Nephron (organoid): ENCODE data around the gene ANAPC7.

Experiments used
- H3K27ac Mint-ChIP-seq, 3 experiments: 2 replicates each; pipeline ENCODE4 v1.8.0; 2020; ENCODE audit warnings: mixed read lengths in 3 of 3, mild to moderate bottlenecking in 2 of 3, moderate library complexity in 1 of 3
- H3K27me3 Mint-ChIP-seq: 2 replicates; pipeline ENCODE4 v1.8.0; 2021; ENCODE audit warnings: low read depth, mild to moderate bottlenecking, moderate library complexity, mixed read lengths
- H3K36me3 Mint-ChIP-seq: 2 replicates; pipeline ENCODE4 v1.8.0; 2020; ENCODE audit warnings: low read depth, mixed read lengths
- H3K4me1 Mint-ChIP-seq: 2 replicates; pipeline ENCODE4 v1.8.0; 2020; ENCODE audit warnings: mixed read lengths
- H3K4me3 Mint-ChIP-seq, 3 experiments: 2 replicates each; pipeline ENCODE4 v1.8.0; 2020; ENCODE audit warnings: mild to moderate bottlenecking in 3 of 3, mixed read lengths in 3 of 3, moderate library complexity in 2 of 3
- H3K9me3 Mint-ChIP-seq: 2 replicates; pipeline ENCODE4 v1.8.0; 2020; ENCODE audit warnings: mixed read lengths
- TF ChIP-seq, protein P1 (sequence below), 3 experiments: fragments of 200-600 bp; sonication (generic); IDR thresholded peaks; one replicate each; pipeline ENCODE4 v1.5.0; 2021; ENCODE audit warnings: antibody characterized with exemption in 3 of 3; ENCODE audit not compliant: unreplicated experiment in 3 of 3

The ANAPC7 gene

DNA sequence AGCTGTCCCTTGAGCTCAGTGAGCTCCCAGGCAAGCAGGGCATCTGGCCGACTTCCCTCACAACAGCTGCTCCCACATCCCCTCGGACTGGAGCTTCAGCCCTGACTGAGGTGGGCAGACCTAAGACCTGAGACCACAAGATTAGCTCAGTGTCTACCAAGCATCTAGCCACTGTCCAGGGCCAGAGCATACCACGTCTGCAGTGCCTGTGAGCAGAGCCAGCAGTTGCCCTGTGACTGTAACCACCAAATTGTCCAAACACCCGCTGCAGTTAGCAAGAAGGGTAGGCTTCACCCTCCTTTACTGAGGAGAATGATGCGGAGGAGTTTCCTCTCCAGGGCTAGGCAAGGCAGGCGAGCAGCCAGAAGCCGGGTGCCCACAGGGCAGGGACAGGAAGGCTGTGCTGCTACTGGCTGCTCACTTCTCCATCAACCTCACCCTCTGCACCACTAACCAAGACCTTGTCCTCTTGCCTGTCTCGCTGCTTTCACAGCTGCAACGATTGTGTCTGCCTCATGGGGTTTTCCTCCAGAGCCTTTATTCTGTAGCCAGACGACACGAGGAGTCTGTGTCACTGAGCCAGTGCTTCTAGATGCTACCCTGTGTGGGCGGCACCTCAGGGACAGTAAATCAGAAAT, 53.9 kb downstream of the ANAPC7 start:
- H3K27me3 Mint-ChIP-seq = no peaks in the 10 kb centered on the region
- H3K4me3 Mint-ChIP-seq = no peak overlapping the region
- peaks cover 60% of the 10 kb centered on the region for H3K36me3 Mint-ChIP-seq
- peaks cover 17% of the 10 kb centered on the region for H3K4me1 Mint-ChIP-seq
- TF ChIP-seq, protein P1, sequence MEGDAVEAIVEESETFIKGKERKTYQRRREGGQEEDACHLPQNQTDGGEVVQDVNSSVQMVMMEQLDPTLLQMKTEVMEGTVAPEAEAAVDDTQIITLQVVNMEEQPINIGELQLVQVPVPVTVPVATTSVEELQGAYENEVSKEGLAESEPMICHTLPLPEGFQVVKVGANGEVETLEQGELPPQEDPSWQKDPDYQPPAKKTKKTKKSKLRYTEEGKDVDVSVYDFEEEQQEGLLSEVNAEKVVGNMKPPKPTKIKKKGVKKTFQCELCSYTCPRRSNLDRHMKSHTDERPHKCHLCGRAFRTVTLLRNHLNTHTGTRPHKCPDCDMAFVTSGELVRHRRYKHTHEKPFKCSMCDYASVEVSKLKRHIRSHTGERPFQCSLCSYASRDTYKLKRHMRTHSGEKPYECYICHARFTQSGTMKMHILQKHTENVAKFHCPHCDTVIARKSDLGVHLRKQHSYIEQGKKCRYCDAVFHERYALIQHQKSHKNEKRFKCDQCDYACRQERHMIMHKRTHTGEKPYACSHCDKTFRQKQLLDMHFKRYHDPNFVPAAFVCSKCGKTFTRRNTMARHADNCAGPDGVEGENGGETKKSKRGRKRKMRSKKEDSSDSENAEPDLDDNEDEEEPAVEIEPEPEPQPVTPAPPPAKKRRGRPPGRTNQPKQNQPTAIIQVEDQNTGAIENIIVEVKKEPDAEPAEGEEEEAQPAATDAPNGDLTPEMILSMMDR (IDR thresholded peaks at IDR 0.05; ENCODE audit: unreplicated experiment in 3 of 3) = no peak
- no peaks in the 10 kb centered on the region for H3K9me3 Mint-ChIP-seq
- peak overlapping the region; percentile 42 to 75 (median 57) for H3K27ac Mint-ChIP-seq

GRCh38 chr12:110349096-110349495, 54.4 kb downstream of the ANAPC7 start:
- Mint-ChIP-seq H3K36me3 (peaks cover 66% of the 10 kb centered on the region), H3K27ac (peak overlapping the region in 2 of 3 experiments; percentile 42 to 75), H3K27me3 (no peaks in the 10 kb centered on the region), H3K9me3 (no peaks in the 10 kb centered on the region), H3K4me3 (no peak overlapping the region), H3K4me1 (peaks cover 17% of the 10 kb centered on the region)
- TF ChIP-seq, protein P1 (IDR thresholded peaks at IDR 0.05; ENCODE audit: unreplicated experiment in 3 of 3) = no peak

- Mint-ChIP-seq H3K9me3 (no peaks in the 10 kb centered on the region), H3K4me3 (no peak overlapping the region), H3K27ac (no peak overlapping the region), H3K36me3 (peaks cover 71% of the 10 kb centered on the region), H3K27me3 (no peaks in the 10 kb centered on the region), H3K4me1 (peaks cover 13% of the 10 kb centered on the region)
- TF ChIP-seq, protein P1 (IDR thresholded peaks at IDR 0.05; ENCODE audit: unreplicated experiment in 3 of 3) = no peak
Observed at GRCh38 chr12:110348431-110349059, 55.0 kb downstream of the ANAPC7 start.

DNA sequence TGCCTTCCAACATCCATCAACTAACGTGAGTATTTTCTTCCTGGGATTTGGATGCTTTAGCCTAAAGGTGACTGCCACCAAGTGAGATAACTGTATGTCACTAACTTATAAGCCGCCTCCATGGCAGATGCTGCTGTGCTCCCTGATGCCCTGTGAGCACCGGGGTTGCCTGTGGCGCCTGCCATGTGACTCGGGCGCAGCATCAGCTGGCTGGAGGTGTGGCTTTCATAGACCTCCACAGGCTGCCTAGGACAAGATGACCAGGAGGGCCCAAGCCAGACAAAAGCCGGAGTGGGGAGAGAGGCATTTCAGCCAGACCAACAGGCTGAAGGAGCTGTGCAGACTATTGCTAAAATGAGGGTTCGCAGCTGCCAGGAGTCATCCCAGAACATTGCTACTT, 55.7 kb downstream of the ANAPC7 start:
- H3K36me3 Mint-ChIP-seq = peaks cover 79% of the 10 kb centered on the region
- no peak overlapping the region for H3K4me3 Mint-ChIP-seq
- TF ChIP-seq, protein P1 (IDR thresholded peaks at IDR 0.05; ENCODE audit: unreplicated experiment in 3 of 3) = no peak
- no peaks in the 10 kb centered on the region for H3K27me3 Mint-ChIP-seq
- H3K9me3 Mint-ChIP-seq = no peaks in the 10 kb centered on the region
- H3K27ac Mint-ChIP-seq = no peak overlapping the region
- peaks cover 13% of the 10 kb centered on the region for H3K4me1 Mint-ChIP-seq

DNA sequence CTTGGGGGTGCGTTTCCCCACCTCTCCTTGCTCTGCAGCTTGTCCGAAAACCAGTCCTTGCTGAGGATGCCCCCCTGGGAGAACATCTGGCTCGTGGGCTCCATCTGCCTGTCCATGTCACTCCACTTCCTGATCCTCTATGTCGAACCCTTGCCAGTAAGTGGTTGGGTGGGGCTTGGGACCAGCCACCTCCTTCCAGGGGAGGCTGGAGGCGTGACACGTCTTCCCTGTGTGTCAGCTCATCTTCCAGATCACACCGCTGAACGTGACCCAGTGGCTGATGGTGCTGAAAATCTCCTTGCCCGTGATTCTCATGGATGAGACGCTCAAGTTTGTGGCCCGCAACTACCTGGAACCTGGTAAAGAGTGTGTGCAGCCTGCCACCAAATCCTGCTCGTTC, 57.5 kb downstream of the ANAPC7 start:
- H3K4me1 Mint-ChIP-seq = peaks cover 13% of the 10 kb centered on the region
- no peaks in the 10 kb centered on the region for H3K9me3 Mint-ChIP-seq
- H3K4me3 Mint-ChIP-seq = no peak overlapping the region
- no peak overlapping the region for H3K27ac Mint-ChIP-seq
- H3K27me3 Mint-ChIP-seq = no peaks in the 10 kb centered on the region
- TF ChIP-seq, protein P1 (IDR thresholded peaks at IDR 0.05; ENCODE audit: unreplicated experiment in 3 of 3) = no peak
- peaks cover 88% of the 10 kb centered on the region for H3K36me3 Mint-ChIP-seq
